Stimulated activated effector memory CD8-positive, alpha-beta T cell treated with anti-CD3 and anti-CD28 coated beads, Interleukin-12 subunit alpha, Interleukin-12 subunit beta, amount 100 ng/mL, for 72 hours (primary cell): ENCODE results near the gene UGDH.
"Not testable (repeated sequence)": the region's sequence is repeated elsewhere in the genome, so short reads cannot be mapped to it uniquely, and the experiment has no call there.

Source experiments
- ATAC-seq: fragments of 150-1000 bp; cut with Tn5 transposase; 2 replicates; pipeline ENCODE4 v1.10.0; 2021
- DNase-seq, 2 donors: peaks; one replicate each; pipeline ENCODE4 v3.0.0; 2021 to 2022; ENCODE audit warnings: low spot score in 2 of 2
- H3K27ac Mint-ChIP-seq: one replicate; pipeline ENCODE4 v1.8.0; 2022; ENCODE audit warnings: mild to moderate bottlenecking, mixed read lengths
- H3K36me3 Mint-ChIP-seq: one replicate; pipeline ENCODE4 v1.8.0; 2022; ENCODE audit warnings: mild to moderate bottlenecking, mixed read lengths
- H3K4me1 Mint-ChIP-seq: one replicate; pipeline ENCODE4 v1.8.0; 2022; ENCODE audit warnings: mixed read lengths
- H3K4me3 Mint-ChIP-seq: one replicate; pipeline ENCODE4 v1.8.0; 2022; ENCODE audit warnings: mild to moderate bottlenecking, mixed read lengths
- H3K9me3 Mint-ChIP-seq: one replicate; pipeline ENCODE4 v1.8.0; 2022; ENCODE audit warnings: mixed read lengths

Gene UGDH

DNA sequence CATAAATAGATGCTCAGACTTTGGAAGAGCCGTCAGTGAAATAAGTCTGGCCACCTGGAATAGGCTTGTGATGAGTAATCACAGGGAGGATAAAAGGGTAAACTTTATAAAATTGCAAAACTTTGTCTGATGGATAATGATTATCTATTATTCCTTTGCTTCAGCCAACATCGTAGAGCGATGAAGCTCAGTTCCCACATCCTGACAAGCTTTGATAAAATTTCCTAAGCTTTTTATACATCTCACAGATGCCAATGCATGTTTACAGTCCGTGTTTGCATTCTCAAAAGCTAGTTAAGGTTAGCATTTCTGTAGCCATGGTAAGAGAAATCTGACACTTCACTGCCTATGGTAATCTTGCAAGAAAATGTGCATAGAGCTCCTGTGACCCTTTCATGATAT is 15.4 kb upstream of the UGDH start:
- no peaks in the 10 kb centered on the region for H3K4me1 Mint-ChIP-seq
- no peaks in the 10 kb centered on the region for H3K36me3 Mint-ChIP-seq
- H3K4me3 Mint-ChIP-seq, result no peak overlapping the region
- DNase-seq, result no peak
- ATAC-seq, result no peak
- H3K27ac Mint-ChIP-seq, result no peak overlapping the region
- H3K9me3 Mint-ChIP-seq, result no peaks in the 10 kb centered on the region

DNA sequence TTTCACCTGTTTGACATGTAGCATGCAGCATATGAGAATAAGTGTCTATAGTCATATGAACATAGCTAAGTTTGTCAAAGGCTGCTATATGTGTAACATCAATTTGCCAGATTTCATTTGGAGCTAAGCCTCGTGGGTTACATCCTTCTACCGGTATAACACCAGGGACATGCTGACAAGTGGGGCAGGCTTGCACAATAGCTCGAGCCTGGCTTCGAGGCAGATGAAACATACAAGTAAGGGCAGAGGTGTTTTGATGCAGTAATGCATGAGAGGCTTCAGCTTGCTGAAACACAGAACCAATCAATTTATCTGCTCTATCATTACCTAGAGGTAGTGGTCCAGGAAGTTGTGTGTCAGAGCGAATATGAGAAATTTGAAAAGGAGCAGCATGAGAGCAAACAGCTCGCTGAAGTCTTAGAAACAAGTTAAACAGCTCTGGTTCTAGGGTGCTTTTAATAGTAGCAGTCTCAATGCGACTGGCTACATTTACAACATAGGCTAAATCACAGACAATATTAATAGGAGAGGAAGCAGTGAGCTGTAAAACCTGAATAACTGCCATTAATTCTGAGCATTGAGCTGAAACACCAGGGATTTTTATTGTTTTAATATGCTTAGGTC is 14.9 kb upstream of the UGDH start:
- no peaks in the 10 kb centered on the region for H3K4me1 Mint-ChIP-seq
- H3K9me3 Mint-ChIP-seq, result no peaks in the 10 kb centered on the region
- no peaks in the 10 kb centered on the region for H3K36me3 Mint-ChIP-seq
- no peak overlapping the region for H3K27ac Mint-ChIP-seq
- ATAC-seq, result no peak
- DNase-seq, result no peak
- H3K4me3 Mint-ChIP-seq, result no peak overlapping the region

DNA sequence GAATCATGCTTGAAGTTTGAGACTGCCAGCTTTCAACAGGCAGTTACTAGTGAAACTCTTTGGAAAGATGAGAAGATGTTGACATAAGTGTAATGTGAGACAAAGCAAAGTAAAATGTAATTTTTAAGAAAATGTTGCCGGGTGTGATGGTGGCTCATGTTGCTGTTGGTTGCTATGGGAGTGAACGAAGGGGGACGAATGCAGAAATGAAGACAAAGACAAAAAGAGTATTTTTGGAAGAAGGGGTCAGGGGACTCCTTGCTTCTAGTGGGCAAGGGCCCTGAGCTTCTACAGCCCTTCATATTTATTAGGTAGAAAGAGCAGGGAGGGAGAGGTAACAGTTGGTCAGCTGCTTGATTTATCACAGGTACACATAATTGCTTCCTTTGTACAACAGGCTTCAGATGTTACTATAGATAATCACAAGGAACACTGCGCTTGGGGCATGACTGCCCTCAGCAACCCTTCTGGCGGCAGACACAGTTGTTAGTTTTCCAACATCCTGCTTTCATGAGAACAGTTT is 11.9 kb upstream of the UGDH start:
- ATAC-seq (no peak), DNase-seq (no peak)
- Mint-ChIP-seq H3K27ac (no peak overlapping the region), H3K36me3 (no peaks in the 10 kb centered on the region), H3K4me1 (no peaks in the 10 kb centered on the region), H3K9me3 (no peaks in the 10 kb centered on the region), H3K4me3 (no peak overlapping the region)

DNA sequence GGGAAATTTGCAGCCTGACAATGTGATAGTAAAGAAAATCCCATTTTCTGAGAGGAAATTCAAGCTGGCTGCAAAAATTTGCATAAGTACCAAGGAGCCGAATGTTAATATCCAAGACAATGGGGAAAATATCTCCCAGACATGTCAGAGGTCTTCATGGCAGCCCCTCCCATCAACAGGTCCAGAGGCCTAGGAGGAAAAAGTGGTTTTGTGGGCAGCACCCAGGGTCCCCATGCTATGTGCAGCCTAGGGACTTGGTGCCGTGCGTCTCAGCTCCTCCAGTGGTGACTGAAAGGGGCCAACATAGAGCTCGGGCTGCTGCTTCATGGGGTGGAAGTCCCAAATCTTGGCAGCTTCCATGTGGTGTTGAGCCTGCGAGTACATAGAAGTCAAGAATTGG is 6.3 kb upstream of the UGDH start:
- H3K4me3 Mint-ChIP-seq, result no peak overlapping the region
- no peaks in the 10 kb centered on the region for H3K36me3 Mint-ChIP-seq
- H3K9me3 Mint-ChIP-seq, result peaks cover 11% of the 10 kb centered on the region
- no peak overlapping the region for H3K27ac Mint-ChIP-seq
- H3K4me1 Mint-ChIP-seq, result peaks cover under 1% of the 10 kb centered on the region
- no peak for ATAC-seq
- no peak for DNase-seq

DNA sequence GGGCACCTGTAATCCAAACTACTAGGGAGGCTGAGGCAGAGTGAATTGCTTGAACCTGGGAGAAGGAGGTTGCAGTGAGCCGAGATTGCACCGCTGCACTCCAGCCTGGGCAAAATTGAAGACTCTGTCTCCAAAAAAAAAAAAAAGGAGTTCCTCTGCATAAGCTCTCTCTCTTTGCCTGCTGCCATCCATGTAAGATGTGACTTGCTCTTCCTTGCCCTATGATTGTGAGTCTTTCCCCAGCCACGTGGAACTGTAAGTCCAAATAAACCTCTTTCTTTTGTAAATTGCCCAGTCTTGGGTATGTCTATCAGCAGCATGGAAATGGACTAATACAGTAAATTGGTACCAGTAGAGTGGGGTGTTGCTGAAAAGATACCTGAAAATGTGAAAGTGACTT is 5.0 kb upstream of the UGDH start:
- H3K27ac Mint-ChIP-seq, H3K4me3 Mint-ChIP-seq, ATAC-seq, H3K4me1 Mint-ChIP-seq, DNase-seq, H3K36me3 Mint-ChIP-seq: not testable (repeated sequence)
- H3K9me3 Mint-ChIP-seq, result peaks cover 11% of the 10 kb centered on the region

DNA sequence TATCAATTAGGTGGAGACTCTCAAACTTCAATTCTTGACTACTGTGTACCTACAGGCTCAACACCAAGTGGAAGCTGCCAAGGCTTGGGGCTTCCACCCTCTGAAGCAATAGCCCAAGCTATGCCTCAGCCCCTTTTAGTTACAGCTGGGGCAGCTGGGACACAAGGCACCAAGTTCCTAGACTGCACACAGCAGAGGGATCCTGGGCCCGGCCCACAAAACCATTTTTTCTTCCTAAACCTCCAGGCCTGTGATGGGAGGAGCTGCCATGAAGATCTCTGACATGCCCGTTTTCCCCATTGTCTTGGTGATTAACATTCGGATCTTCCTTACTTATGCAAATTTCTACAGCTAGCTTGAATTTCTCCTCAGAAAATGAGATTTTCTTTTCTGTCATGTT is 3.4 kb upstream of the UGDH start:
- no peak overlapping the region for H3K4me3 Mint-ChIP-seq
- ATAC-seq (no peak), DNase-seq (no peak)
- no peaks in the 10 kb centered on the region for H3K36me3 Mint-ChIP-seq
- no peak overlapping the region for H3K27ac Mint-ChIP-seq
- H3K4me1 Mint-ChIP-seq, result peaks cover 19% of the 10 kb centered on the region
- peaks cover 11% of the 10 kb centered on the region for H3K9me3 Mint-ChIP-seq

DNA sequence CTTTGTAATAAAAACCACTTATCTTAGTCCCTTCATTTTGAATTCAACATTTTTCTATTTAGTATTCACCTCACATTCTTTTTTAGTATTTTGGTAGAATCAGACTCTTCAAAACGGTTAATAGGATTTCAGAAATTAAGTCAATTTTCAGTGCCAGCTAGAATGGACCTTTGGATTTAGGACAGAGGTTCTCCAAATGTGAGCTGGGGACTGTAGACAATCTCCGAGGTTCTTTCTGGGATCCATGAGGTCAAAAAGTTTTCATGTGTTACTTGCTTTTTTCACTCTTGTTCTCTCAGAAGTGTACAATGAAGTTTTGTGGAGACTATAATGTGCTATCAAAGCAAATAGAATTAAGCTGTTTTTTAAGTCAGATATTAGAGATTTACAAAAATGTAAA is 2.3 kb upstream of the UGDH start:
- Mint-ChIP-seq H3K4me1 (peaks cover 19% of the 10 kb centered on the region), H3K27ac (no peak overlapping the region), H3K4me3 (no peak overlapping the region), H3K36me3 (no peaks in the 10 kb centered on the region), H3K9me3 (peaks cover 11% of the 10 kb centered on the region)
- ATAC-seq (no peak), DNase-seq (no peak)

DNA sequence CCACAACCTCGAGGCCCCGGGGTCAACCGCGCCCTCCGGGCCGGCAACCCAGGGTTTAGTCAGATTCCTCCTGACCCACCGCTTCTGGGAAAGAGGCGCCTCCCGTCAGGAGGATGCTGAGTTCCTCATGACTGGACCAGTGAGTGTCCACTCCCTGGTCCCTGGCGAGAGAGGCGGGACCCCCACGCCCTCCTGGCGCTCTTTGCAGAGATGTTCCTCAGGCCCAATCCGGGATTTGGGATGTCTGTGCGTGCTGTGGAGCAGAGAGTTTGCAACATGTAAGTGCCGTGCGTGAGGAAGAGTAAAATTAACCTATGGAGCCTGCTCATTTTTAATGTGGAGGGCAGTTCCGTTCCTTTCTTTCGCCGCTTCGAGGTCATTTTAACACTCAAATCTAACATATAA is 824 bp upstream of the UGDH start:
- Mint-ChIP-seq H3K9me3 (peaks cover 11% of the 10 kb centered on the region), H3K36me3 (no peaks in the 10 kb centered on the region), H3K4me3 (peak overlapping the region; percentile 94), H3K4me1 (peaks cover 19% of the 10 kb centered on the region), H3K27ac (peak overlapping the region; percentile 96)
- ATAC-seq (no peak), DNase-seq (no peak)

DNA sequence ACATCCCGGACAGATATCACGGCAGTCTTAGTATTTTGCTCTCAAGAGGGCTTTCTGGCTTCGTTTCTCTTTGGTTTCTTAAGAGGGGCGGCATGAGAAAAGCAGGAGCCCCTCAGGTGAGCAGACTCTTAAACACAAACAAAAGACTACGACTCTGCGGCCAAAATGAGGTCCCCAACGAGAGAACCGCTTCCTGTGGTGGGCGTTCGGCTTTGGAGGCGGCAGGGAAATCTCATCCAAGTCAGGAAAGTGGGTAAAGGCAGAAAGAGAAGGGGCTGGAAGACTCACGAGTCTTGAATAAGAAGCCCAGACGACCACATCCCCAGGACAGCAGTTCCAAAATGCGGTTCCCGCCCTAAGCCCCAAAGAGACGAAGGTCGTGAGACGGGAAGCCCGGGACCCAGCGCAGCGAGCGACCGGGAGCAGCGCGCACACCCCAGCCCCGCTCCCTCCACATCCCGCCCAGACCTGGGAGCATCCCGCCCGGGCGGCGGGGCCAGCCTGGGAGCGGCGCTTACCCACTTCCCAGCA is 409 bp downstream of the UGDH start:
- peak; percentile 41 for ATAC-seq

DNA sequence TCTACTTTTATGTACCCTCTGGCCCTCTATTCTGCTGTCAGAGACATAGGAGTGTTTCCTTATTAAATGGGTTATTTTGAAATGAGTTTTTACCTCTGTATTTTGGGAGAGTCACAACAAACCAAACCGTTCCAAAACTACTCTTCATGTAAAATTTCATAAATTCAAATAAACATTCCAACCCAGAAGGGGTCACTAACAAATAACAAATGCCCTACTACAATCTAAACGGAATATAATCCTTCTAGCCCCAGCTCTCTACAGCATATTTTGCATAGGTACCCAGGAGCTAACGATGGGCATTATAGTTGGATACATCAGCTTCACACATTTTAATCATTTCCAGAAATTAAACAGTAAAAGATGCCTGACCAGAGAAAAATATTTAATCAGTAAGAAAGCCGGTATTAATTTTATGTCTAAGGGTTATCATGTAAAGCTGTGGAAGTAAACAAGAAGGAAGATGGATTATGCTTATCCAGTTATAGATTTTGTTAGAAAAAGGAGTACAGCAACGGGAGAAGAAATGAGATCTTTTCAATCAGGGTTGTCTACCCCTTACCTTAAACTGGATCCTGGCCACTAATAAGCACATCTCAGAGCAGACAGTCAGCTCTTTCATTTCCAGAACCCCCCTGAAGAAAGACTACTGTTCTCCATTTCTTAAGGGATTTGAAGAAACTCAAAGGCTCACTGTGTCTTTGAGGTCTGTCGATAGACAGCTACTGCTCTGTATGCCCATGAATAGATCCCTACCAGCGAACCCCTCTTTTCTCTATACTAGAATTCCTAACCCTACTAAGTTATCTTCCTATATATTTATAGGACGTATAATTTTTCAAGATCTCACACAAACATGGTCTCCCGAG is 1.2 kb downstream of the UGDH start:
- ATAC-seq, result no peak
- peaks cover 19% of the 10 kb centered on the region for H3K4me1 Mint-ChIP-seq
- peak overlapping the region; percentile 96 for H3K27ac Mint-ChIP-seq
- peaks cover 3% of the 10 kb centered on the region for H3K36me3 Mint-ChIP-seq
- H3K4me3 Mint-ChIP-seq, result peak overlapping the region; percentile 94
- DNase-seq, result no peak
- H3K9me3 Mint-ChIP-seq, result peaks cover 3% of the 10 kb centered on the region

More for the DNA sequence above, 409 bp downstream of the UGDH start:
- Mint-ChIP-seq H3K4me1 (peaks cover 19% of the 10 kb centered on the region), H3K36me3 (no peaks in the 10 kb centered on the region), H3K27ac (peak overlapping the region; percentile 96), H3K9me3 (peaks cover 5% of the 10 kb centered on the region), H3K4me3 (peak overlapping the region; percentile 94)
- peak in 1 of 2 donors; percentile 71 for DNase-seq

DNA sequence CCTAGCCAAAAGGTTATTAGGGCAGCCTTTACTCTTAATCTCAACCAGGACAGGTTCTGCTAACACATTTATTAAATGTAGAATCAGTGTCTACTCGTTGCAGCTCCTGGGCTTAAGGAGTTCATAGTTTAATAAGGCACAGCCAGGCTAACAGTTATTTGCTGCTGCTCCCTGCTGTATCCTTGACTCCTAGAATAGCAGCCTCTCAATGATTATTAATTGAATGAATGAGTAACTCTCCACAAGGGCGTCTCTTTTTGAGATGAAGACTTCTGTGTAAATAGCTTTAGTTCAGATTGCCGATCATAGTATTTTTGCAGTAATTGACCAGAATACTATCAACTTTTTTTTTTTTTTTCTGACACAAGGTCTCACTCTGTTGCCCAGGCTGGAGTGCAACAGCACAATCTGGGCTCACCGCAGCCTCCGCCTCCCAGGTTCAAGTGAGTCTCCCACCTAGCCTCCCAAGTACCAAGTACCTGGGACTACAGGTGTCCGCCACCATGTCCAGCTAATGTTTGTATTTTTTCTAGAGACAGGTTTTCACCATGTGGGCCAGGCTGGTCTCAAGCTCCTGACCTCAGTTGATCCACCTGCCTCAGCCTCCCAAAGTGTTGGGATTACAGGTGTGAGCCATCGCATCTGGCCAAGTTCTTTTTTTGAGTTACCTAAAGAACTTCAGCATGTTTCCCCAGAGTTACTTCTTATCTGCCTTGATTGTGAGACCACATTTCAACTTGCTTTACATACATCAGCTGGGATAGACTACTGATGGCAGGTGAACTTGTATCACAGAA is 2.9 kb downstream of the UGDH start:
- peaks cover 17% of the 10 kb centered on the region for H3K36me3 Mint-ChIP-seq
- H3K9me3 Mint-ChIP-seq, result no peaks in the 10 kb centered on the region
- H3K27ac Mint-ChIP-seq, result no peak overlapping the region
- H3K4me3 Mint-ChIP-seq, result no peak overlapping the region
- no peak for DNase-seq
- ATAC-seq, result no peak
- H3K4me1 Mint-ChIP-seq, result peaks cover 19% of the 10 kb centered on the region

DNA sequence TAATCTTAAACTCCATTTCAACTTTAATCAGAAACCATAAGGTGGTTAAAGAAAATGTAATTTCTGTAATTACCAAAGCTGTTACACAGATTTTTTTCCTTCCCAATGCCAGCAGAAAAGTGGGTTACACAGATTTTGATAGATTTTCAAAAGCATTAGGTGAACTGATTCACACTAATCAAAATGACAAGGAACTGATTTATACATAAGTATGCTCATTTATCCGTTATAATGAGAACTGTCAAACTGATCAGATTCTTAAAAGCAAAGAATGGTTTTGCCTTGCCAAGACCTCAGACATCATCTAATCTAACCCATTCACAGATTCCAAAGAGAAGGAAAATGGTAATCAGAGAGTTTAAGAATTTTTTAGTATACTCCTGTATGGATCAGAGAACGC is 5.2 kb downstream of the UGDH start:
- Mint-ChIP-seq H3K9me3 (no peaks in the 10 kb centered on the region), H3K36me3 (peaks cover 34% of the 10 kb centered on the region), H3K27ac (no peak overlapping the region), H3K4me3 (no peak overlapping the region), H3K4me1 (peaks cover 11% of the 10 kb centered on the region)
- DNase-seq, result no peak
- ATAC-seq, result no peak

DNA sequence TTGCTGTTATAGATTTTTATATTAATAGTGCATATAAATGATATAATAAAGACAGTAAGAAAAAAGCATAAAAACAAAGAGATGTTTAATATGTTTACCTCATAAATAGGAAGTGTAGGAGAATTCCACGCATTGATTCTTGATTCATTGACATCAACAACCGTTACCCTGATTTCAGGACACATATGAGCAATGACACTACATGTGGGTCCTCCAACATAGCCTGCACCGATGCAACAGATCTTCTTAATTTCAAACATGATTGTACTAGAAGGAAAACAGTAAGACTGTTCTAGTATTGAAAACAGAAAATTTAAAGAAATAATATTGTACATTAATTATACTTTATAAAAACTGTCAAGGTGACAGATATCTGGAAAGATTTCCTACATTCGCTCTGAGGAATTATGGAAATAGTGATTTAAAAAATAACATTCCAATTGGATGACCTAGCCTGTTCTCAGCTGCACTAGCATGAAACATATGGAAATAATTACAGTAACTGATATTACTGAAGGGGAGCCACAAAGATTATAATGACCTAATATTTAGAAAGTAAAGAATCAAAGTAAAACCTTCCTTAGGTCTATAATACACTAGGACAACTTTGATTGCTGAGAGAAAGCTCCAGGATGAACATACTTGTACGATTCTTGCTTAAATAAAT is 5.9 kb downstream of the UGDH start:
- Mint-ChIP-seq H3K4me3 (no peak overlapping the region), H3K4me1 (peaks cover 7% of the 10 kb centered on the region), H3K27ac (no peak overlapping the region), H3K9me3 (no peaks in the 10 kb centered on the region), H3K36me3 (peaks cover 34% of the 10 kb centered on the region)
- DNase-seq, result no peak
- ATAC-seq, result no peak

DNA sequence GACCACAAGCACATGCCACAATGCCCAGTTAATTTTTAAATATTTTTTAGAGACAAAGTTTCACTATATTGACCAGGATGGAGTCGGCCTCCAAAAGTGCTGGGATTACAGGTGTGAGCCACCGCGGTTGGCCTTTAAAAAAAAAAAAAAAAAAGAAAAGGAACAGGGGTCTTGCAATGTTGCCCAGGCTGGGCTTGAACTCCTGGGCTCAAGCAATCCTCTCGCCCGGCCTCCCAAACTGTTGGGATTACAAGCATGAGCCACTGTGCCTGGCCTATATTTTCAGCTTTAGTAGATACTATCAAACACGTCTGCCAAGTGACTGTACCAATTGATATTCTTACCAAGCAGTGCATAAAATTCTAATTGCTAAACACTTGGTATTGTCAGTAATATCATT is 8.8 kb downstream of the UGDH start:
- ATAC-seq, result no peak
- Mint-ChIP-seq H3K9me3 (no peaks in the 10 kb centered on the region), H3K36me3 (peaks cover 45% of the 10 kb centered on the region), H3K4me1 (no peaks in the 10 kb centered on the region), H3K27ac (no peak overlapping the region), H3K4me3 (no peak overlapping the region)
- no peak for DNase-seq
